Amniotic stem cell (primary cell): ENCODE measurements around the gene ENO1.
"Not testable (repeated sequence)": the region's sequence is repeated elsewhere in the genome, so short reads cannot be mapped to it uniquely, and the experiment has no call there.

ENCODE experiments used
- DNase-seq: peaks from one replicate; lab custom pipeline; 2025; lab: John Stamatoyannopoulos, UW

ENO1 gene

DNA sequence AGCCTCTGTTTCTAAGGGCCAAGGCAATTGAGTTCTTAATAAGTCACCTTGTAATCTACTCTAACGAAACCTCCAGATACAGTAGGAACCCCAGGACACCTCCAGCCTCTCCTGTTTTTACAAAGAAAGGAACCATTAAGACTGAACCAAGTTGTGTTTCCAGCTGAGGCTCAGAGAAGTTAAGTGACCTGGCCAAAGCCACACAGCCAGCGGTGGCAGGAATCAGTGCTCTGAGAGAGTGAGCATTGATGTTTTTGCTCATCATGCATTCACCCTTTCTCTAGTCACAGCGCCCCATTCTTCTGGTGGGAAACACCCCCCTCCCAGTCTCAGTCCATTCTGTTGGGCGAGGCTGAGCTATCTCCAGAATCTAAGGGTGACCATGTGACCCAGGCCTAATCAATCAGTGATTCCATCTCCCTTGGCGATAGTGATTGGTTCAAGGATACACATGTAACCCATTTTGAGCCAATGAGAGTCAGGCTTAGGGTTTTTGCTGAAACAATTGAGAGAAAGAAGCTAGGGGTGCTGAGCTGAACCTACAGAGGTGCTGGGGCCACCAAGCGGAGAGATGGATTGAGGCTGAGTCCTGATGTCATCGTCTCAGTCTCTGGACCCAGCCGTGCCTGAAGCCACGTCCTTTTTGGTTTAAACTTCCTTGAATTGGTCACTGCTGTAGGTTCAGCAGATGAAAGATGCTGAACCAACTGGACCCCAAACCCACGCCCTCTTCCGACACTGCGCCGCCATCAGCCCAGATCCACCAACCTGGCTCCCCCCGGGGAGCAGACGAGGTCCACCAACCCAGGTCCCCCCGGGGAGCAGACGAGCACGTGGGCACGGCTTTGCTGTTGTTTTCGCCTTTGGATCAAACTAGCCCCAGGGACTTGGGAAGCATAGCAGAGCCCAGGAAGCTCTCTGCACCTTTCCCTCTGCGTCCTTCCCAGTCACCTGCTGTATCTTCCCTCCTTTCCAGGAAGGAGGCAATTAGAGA is 33.1 kb downstream of the ENO1 start:
- no peak for DNase-seq

DNA sequence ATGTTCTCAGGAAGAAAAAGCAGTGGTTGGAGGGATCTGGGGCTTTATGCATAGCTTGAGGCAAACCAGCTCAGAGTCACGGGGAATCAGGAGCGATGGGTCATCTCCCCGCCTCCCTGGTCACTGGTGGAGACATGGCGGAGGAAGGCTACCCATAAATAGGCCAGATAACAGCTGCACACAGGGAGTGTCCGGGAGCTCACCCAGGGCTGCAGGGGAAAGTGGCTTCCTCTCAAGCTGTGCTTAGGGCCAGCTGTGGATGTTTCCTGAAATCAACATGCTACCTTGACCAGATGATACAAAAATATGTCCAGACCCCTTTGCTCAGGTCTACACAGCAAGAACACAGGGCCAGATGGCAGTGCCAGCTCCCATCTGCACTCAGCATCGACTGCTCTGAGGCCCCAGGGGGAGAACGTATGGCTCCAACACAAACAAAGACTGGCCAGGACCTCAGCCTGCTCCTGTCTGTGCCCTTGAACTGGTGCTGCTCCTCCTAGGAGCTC is 33.9 kb downstream of the ENO1 start:
- DNase-seq: no peak

DNA sequence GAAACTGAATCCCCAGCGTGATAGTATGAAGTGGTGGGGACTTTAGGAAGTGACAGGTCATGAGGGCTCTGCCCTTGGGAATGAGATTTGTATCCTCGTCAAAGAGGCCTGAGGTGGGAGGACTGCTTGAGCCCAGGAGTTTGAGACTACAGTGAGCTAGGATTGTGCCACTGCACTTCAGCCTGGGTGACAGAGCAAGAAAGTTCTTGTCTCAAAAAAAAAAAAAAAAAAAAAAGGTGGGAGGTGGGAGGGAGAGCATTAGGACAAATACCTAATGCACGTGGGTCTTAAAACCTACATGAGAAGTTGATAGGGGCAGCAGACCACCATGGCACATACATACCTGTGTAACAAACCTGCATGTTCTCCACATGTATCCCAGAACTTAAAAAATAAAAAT is 37.1 kb downstream of the ENO1 start:
- no peak for DNase-seq

DNA sequence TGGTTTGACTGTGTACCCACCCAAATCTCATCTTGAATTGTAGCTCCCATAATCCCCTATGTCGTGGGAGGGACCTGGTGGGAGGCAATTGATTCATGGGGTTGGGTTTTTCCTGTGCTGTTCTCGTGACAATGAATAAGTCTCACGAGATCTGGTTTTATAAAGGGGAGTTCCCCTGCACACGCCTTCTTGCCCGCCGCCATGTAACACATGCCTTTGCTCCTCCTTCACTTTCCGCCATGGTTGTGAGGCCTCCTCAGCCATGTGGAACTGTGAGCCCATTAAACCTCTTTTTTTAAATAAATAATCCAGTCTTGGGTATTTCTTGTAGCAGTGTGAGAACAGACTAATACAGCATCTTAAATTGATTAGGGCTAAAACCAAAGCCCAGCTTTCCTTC is 38.5 kb downstream of the ENO1 start:
- DNase-seq: no peak

DNA sequence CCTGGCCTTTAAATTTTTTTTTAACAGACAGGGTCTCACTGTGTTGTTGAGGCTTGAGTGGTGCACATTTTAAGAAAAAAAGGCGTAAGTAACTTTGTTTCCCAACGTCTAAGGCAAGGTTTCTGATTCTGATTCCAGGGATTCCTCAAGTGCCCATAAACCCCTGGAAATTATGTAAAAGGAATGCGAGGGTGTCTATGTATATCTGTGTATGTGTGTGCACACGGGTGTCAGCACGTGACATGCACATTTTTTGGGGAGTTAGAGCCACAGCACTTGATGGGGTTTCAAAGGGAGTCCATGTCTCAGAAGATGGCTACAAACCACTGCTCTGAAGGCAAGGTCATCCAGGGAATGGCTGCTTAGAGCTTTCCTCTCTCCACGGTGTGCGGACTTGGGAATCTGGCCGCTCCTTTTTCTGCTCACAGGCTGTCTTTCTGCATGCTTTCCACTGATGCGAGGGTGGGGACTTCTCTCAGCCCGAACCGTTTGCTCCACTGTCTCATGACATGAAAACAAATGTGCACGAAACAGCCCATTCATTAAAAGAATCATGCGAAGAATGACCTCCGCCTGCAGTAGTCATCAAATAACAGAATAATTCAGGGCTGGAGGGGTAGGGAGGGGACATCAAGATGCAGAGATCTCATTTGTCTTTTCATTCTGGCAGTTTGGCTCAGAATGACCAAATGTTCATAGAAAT is 42.4 kb downstream of the ENO1 start:
- DNase-seq: no peak

DNA sequence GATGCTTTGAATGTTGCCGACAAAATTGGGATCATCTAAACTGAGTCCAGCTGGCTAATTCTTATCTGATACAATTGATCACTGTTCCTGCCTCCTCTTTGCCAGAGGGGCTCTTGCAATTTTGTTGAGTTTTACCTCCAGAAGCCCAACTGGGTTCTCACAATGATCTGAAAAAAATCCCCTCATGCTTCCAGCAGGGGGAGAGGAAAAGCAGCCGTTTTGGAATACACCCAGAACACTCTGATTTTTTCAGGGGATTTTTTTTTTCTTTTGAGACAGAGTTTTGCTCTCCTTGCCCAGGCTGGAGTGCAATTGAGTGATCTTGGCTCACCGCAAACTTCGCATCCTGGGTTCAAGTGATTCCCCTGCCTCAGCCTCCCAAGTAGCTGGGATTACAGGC is 47.1 kb downstream of the ENO1 start:
- DNase-seq: no peak

DNA sequence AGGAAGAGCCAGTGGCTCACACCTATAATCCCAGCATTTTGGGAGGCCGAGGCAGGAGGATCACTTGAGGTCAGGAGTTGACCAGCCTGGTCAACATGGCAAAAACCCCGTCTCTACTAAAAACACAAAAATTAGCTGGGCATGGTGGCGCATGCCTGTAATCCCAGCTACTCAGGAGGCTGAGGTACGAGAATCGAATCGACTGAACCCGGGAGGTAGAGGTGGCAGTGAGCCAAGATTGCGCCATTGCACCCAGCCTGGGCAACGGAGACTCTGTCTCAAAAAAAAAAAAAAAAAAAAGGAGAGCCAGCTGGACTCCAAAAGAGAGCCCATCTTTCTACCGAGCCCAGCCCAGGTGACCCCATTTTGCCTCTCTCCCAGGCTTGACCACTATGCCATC is 47.8 kb downstream of the ENO1 start:
- DNase-seq: not testable (repeated sequence)

DNA sequence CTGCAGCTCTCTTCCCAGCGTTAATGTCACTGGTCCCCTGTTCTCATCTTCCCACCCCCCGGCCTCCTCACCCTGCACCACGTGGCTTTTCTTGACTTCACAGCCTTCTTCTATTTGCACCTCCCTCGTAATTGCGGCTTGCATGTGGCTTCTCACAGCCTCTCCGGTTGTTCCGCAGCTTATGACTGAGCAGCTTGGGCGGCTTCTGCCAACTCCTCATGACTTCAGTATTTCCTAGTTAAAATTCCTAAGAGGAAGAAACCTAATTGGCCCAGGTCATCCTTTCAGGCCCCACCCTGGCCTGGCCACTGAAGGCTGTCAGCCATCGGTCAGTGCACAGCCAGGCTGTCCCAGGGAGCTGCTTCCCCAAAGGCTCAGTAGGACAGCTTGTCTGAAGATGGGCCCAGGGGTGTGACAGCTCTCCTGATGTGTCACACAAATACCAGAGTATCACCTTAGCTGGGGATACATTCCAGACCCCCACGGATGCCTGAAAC is 52.5 kb downstream of the ENO1 start:
- DNase-seq: no peak

DNA sequence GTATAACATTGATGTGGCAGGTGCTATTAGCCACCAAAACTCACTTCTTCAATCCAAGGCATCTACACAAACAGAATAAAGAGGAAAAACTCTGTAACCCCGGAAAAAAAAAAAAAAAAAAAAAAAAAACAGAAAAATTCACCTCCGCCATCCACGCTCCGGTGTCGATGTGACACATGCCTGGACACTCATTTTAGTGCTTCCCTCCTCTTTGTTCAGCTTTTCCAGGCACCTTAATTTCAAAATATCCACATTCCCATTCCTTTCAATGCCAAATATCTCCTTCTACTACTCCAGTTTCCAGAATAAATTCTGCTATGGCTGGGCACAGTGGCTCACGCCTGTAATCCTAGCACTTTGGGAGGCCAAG is 55.2 kb downstream of the ENO1 start:
- DNase-seq: no peak

DNA sequence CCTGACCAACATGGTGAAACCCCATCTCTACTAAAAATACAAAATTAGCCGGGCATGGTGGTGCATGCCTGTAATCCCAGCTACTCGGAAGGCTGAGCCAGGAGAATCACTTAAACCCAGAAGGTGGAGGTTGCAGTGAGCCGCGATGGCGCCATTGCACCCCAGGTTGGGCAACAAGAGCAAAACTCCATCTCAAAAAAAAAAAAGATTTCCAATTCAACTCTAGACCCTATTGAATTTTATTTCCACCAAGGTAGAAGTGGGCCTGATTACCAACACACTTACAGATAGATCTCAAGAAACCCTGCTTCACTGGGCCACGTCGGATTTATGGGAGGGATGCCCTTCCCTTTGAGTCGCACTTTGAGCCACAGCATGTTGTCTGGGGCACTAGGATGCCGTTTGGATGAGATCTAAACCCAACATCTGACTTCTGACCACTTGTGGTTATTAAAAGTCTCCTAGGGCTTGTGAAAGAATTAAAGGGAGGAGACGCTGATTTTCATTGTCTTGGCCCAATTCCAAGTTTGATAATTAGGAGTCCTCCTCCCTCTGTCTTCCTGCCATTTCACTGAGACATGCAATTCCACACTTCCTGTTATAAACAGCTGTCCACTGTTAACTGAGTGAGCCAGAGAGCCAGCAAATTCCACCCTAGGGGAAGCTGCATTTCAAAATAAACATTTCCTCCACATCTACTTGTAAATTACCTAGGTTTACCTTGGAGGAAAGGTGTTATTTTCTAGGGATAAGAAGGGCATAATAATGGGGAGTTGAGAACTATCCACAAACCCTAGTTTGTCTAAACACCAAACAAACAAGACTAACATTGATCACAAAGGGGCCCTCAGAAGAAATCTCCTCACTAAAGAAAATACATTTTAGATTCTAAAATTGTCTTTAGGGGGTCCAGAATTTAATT is 55.9 kb downstream of the ENO1 start:
- DNase-seq: no peak

DNA sequence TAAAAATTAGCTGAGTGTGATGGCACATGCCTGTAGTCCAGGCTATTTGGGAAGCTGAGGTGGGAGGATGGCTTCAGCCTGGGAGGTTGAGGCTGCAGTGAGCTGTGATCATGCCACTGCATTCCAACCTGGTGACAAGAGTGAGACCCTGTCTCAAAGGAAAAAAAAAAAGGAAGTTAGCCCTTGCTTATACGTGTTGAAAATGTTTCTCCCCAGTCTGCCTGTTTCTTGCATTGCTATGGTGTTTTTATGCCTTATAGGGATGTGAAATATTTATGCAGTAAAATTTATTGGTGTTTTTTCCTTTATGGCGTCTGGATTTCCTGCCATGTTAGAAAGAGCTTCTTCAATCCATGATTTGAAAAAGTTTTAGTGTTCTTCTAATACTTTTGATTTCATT is 57.4 kb downstream of the ENO1 start:
- no peak for DNase-seq

DNA sequence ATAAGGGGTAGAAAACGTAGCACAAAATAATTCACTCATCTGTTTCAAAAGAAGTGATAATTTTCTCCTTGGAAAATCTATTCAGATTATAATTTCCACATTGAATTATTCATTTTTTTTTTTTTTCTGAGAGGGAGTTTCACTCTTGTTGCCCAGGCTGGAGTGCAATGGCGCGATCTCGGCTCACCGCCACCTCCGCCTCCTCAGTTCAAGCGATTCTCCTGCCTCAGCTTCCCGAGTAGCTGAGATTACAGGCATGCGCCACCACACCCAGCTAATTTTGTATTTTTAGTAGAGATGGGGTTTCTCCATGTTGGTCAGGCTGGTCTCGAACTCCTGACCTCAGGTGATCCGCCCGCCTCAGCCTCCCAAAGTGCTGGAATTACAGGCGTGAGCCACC is 59.7 kb downstream of the ENO1 start:
- DNase-seq: not testable (repeated sequence)

DNA sequence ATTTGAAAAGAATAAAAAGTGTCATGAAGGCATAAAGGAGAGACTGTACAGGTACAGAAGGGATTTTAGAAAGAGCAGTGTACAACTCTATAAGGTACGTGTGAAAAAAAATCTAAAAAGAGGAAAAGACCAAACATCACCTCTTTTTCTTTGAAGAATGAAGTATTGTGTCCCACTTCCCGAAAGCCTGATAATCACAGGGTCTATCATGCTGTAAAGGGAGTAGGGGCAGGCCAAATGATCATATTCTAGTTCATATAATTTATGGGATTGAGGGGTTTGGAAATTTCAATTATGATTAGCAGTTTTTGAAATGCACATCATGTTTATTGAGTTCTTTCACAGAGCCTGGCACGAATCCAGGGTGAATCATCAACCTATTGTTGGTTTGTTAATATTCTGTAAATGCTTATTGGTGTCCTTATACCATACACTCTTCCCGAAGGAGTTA is 60.1 kb downstream of the ENO1 start:
- DNase-seq: no peak

DNA sequence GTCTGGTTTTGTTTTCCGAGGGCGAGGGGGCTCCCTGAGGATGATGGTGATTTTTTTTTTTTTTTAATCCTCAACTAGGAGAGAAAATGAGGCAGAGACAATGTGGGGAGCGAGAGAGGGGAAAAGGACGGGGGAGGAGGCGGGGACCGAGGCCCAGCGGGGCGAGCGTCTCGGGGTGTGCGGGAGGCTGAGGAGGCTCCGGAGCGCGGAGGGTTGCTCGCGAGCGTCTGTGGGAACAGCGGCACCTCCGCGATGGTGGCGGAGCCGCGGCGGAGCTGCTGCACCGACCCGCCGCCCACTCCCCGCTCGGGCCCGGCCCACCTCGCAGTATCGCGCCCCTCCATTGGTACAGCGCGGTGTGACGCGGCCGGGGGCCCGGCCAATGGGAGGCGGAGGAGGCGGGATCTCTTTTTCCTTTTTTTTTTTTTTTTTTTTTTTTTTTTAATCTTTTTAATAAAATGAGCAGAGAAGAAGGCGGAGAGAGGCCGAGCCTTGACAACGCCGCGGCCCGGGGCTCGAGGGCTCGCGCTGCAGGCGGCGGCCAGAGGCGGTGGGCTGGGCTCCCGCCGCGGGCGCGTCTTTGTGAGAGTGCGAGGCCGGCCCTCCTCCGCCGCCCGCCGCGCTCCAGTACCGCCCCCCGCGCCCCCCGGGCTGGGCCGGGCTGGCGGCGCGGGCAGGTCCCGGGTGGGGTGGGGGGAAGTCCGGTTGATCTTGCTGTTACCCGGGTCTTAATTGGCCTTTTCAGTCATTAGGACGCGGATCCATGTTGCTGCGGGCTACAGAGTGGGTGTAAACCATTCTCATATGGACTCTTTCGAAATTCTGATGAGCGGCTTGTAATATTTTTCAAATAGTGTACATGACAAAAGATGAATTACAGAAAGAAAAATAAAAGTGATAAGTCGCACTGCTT is 60.8 kb downstream of the ENO1 start, which contains the start of gene RERE:
TSS of gene RERE (minus strand) at position 229 of the 913 bp plus-strand sequence.
- DNase-seq: peak; percentile 81

DNA sequence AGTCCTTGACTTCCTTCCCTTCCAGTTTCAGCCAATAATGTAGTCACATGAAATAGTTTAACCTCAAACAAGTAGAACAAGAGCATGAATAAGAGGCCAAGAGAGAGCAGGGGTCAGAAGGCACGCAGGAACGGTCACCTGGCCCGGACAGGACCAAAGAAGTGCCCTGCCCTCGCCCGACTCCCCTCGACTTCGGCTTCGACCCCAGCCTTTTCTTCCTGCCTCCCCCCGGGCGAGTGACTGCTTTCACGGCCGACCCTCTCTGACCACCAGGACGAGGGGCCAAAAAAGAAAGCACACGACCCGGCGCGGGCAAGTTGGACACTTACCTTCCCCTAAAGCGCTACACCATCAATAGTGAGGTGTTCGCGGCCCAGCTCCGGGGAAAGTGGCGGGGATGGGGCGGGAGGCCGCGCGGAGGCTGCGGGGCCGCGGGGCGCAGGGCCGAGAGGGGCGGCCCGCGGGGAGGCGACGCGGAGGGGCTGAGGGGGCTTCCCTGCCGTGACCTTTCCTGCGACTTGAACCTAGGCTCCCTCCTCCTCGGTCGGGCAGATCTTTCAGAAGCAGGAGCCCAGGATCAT is 61.6 kb downstream of the ENO1 start:
- DNase-seq: no peak

DNA sequence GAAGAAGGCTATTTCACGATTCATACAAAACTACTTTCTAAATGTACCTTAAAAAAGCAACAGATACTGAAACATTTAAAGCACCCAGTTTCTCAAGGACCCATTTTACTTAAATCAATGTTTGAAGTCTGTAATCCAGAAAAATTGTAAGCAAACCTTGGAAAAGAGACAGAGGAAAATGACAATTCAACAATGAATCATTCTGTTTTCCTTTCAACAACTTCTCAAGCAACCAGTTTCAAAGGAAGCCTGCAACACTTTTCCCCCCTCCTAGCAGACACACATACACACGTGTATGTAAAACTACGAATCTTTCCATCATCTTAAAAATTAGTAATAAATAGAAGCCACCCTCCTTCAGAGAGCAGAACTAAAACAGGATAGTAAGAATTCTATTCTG is 62.2 kb downstream of the ENO1 start:
- DNase-seq: no peak

DNA sequence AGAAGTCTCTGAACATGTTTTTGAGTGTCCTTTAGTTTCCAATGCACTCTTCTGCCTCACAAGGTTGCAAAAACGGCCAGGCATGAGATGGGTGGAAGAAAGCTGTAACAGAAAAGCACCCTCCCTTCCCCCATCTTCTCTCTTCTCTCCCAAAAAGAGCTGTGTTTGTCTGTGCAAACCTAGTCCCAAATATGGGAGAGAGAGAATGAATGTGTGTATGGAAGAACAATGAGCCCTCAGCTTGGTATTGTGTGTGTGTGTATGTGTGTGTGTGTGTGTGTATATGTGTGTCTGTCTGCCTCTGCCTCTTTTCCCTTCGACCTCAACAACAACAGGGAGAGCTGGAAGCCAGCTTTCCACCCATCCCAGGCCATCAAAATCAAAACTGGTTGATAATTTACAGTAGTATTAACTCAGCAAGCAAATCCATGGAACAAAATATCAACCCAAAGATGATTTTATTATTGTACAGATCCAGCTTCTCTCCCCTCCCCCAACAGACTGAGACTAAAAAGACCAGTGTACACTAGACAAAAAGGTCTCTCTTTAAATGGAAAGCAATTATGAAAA is 62.8 kb downstream of the ENO1 start:
- no peak for DNase-seq

DNA sequence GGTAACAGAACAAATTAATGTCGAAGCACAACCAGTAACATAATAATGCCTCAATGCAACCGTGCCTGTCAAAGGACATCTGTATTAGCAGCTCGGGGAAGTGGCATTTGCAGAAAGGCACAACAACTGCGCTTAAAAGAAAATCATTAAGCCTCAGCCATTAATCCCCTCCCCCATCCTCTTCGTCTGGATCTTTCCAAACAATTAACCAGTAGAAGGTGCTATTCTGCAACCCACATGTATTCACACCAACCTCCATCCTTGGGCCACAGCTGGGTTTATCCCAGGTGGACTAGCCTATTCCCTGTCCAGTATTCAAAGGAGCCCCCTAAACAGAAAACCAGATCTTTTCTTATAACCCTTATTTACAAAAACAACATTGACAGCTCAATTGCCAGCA is 63.6 kb downstream of the ENO1 start:
- no peak for DNase-seq

DNA sequence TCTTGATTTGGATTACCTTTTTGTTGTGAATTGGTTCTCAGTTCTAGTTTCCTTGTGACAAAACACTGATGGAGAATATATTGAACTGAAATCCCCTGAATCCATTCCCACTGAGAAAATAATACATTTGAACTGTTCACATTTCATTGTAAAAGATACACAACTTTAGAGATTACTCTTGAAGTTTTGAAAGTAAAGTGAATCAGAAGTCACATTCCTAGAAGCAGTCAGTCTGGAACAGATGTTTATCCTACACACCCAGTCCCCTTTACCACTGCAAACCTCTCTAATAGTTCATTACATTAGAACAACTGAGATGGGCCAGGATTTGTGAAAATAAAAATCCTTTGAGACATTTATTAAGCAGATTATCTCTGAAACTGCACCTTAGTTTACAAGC is 64.5 kb downstream of the ENO1 start:
- no peak for DNase-seq
